ENCODE data around the gene KCNH8.

The KCNH8 gene

DNA sequence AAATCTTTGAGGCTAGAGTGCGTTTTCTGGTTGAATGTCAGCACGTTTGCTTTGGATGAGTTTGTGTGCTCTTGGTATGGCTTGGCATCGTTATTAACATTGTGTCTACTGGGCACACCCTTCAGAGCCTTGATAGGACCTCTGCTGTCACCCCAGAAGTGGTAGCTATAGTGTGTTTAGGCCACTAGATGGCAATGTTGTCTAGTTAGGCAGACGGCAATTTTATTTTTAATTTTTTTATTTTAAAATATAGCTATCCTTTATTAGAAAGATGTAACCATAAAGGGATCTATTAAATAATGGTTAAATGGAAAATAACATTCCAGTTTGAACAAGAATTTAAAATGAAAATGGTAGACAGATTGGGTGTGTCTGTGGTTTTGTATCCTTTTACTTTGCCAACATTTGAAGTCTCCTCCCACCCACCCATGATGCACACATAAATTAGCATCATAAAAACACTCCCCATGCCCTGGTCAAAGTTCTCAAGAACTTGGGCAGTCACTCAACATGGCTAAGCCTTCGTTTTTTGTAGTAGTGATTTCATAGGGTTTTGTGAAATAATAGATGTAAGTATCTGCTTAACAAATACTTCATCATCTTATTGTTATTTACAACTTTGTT is 200.7 kb downstream of the KCNH8 start:
- H3K4me3 ChIP-seq = no peak overlapping the region
- H3K27ac ChIP-seq = no peak overlapping the region
- TF ChIP-seq, protein P1, sequence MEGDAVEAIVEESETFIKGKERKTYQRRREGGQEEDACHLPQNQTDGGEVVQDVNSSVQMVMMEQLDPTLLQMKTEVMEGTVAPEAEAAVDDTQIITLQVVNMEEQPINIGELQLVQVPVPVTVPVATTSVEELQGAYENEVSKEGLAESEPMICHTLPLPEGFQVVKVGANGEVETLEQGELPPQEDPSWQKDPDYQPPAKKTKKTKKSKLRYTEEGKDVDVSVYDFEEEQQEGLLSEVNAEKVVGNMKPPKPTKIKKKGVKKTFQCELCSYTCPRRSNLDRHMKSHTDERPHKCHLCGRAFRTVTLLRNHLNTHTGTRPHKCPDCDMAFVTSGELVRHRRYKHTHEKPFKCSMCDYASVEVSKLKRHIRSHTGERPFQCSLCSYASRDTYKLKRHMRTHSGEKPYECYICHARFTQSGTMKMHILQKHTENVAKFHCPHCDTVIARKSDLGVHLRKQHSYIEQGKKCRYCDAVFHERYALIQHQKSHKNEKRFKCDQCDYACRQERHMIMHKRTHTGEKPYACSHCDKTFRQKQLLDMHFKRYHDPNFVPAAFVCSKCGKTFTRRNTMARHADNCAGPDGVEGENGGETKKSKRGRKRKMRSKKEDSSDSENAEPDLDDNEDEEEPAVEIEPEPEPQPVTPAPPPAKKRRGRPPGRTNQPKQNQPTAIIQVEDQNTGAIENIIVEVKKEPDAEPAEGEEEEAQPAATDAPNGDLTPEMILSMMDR (IDR thresholded peaks at IDR 0.05) = peak; percentile 83
- DNase-seq (ENCODE audit: low spot score) = no peak

DNA sequence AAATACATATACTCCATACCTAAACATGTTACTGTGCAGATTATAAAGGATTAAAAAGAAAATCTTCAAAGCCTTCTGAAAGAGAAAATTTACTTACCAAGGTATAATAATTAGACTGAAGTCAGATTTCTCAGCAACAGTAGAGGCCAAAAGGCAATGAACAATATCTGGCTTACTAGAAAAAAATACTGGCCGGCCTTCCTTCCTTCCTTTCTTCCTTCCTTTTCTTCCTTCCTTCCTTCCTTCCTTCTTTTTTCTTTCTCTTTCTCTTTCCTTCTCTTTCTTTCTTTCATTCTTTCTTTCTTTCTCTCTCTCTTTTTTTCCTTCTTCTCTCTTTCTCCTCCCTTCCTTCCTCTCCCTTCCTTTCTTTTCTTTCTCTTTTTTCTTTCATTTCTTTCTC is 209.6 kb downstream of the KCNH8 start:
- DNase-seq (ENCODE audit: low spot score) = no peak
- TF ChIP-seq, protein P1 (IDR thresholded peaks at IDR 0.05) = no peak

DNA sequence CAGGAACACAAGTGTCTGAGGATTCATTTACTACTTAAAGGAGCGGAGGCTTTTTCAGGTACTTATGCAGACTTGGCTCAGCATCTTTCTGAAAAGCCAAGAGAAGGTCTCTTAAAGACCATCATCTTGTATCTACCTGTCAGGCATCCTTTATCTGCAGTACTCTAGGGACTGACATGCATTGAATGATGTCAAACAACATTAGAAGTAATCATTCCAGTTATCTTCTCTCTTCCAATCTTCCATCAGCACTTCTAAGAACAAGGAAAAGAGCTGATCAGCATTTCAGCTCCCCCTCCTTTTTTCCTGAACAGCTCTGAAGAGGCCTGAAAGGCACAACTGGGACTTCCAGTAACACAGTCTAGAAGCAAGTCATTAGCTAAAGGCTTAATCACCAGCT is 214.8 kb downstream of the KCNH8 start:
- TF ChIP-seq, protein P1 (IDR thresholded peaks at IDR 0.05) = no peak
- no peak for DNase-seq (ENCODE audit: low spot score)
- H3K4me3 ChIP-seq = no peak overlapping the region
- no peak overlapping the region for H3K27ac ChIP-seq

More for the DNA sequence above, 209.6 kb downstream of the KCNH8 start:
- H3K4me3 ChIP-seq = no peak overlapping the region
- H3K27ac ChIP-seq = no peak overlapping the region

DNA sequence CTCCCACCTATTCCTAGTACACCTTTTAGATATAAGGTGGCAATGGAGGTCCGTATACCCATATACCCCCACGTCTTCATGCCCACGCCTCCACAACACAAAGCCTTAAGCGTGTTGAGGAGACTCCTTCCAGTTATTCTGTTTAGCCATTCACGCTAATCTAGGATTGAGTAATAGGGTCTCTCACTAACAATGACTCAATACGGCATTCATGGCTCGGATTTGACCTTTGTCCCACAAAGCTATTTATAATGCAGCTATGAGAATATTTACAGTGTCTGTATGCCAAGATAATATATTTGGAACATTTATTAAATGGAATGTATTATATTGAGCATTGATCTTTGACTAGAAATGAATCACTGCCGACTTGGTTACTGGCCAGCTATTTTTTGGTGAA is 215.8 kb downstream of the KCNH8 start:
- TF ChIP-seq, protein P1 (IDR thresholded peaks at IDR 0.05) = no peak
- Histone ChIP-seq H3K27ac (peak overlapping the region in 1 of 2 donors; percentile 55), H3K4me3 (no peak overlapping the region)
- DNase-seq (ENCODE audit: low spot score) = no peak

DNA sequence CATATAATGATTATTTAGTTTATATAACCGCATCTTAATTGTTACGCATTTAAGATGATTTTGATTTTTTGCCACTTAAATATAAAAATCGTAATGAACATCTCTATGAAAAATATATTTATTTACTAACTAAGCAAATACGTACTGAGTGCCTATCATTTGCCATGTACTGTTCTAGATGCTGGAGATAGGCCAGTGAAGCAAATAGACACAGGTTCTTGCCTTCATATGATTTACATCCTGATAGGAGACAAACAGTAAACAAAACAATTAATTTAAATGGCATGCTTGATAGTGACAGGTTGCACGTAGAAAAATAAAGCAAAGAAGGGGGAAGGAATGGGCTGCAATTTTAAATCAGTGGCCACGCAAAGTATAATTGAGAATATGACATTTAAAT is 217.2 kb downstream of the KCNH8 start:
- TF ChIP-seq, protein P1 (IDR thresholded peaks at IDR 0.05) = no peak
- no peak for DNase-seq (ENCODE audit: low spot score)
- no peak overlapping the region for H3K4me3 ChIP-seq
- H3K27ac ChIP-seq = no peak overlapping the region

DNA sequence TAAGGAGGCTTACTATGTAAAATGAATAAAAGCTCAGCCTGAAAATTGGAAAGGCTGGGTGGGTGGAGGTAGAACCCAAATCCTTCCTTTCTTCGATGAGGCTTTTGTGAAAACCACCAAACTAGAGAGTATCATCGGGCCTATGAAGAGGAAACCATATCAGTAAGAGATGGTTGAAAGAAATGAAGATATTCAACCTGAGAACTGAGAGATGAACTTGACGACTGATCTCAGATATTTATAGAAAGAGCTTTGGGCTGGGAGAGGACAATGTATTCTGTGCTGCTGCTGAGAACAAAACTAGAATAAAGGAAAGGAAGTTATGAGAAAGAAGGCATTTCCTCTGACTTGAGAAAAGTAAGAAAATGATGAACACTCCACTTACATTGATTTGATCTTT is 236.6 kb downstream of the KCNH8 start:
- TF ChIP-seq, protein P1 (IDR thresholded peaks at IDR 0.05) = no peak
- Histone ChIP-seq H3K27ac (no peak overlapping the region), H3K4me3 (no peak overlapping the region)
- DNase-seq (ENCODE audit: low spot score) = no peak

DNA sequence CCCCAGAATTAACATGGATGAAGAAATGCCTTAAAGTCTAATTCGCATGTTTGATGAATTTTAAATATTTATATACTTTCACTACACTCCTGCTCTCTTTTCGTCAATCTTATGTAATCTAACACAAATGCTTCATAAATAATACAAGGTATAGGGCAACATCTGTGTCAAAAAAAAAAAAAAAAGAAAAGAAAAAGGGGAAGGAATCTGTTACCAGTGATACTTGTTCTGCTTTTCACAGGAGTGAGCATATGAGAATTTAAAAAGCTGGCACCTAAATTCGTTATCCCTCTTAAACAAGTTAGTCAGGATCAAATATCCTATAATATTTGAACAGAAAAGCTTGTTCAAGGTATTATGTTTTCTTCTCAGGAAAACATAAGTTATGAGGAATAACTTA is 243.8 kb downstream of the KCNH8 start:
- TF ChIP-seq, protein P1 (IDR thresholded peaks at IDR 0.05) = no peak
- H3K4me3 ChIP-seq = no peak overlapping the region
- no peak overlapping the region for H3K27ac ChIP-seq
- no peak for DNase-seq (ENCODE audit: low spot score)
